Nephron progenitor cell (in vitro differentiated cells): ENCODE results near the gene DNAH8.

Source experiments
- DNase-seq: peaks from one replicate; pipeline ENCODE4 v3.0.0; 2021
- H3K27ac Mint-ChIP-seq: 2 replicates; pipeline ENCODE4 v1.8.0; 2021; ENCODE audit warnings: mild to moderate bottlenecking, moderate library complexity, mixed read lengths
- H3K27me3 Mint-ChIP-seq: 2 replicates; pipeline ENCODE4 v1.8.0; 2021; ENCODE audit warnings: mild to moderate bottlenecking, low read depth, mixed read lengths; ENCODE audit not compliant: poor library complexity
- H3K36me3 Mint-ChIP-seq: 2 replicates; pipeline ENCODE4 v1.8.0; 2021; ENCODE audit warnings: low read depth, mixed read lengths
- H3K4me1 Mint-ChIP-seq: 2 replicates; pipeline ENCODE4 v1.8.0; 2021; ENCODE audit warnings: mixed read lengths
- H3K4me3 Mint-ChIP-seq: 2 replicates; pipeline ENCODE4 v1.8.0; 2021; ENCODE audit warnings: mild to moderate bottlenecking, moderate library complexity, mixed read lengths
- H3K9me3 Mint-ChIP-seq: 2 replicates; pipeline ENCODE4 v1.8.0; 2021; ENCODE audit warnings: mild to moderate bottlenecking, moderate library complexity, mixed read lengths
- TF ChIP-seq, protein P1 (sequence below): fragments of 200-600 bp; sonication (generic); IDR thresholded peaks from 2 replicates; pipeline ENCODE4 v1.5.0; 2021; ENCODE audit warnings: antibody characterized with exemption

DNAH8 gene

DNA sequence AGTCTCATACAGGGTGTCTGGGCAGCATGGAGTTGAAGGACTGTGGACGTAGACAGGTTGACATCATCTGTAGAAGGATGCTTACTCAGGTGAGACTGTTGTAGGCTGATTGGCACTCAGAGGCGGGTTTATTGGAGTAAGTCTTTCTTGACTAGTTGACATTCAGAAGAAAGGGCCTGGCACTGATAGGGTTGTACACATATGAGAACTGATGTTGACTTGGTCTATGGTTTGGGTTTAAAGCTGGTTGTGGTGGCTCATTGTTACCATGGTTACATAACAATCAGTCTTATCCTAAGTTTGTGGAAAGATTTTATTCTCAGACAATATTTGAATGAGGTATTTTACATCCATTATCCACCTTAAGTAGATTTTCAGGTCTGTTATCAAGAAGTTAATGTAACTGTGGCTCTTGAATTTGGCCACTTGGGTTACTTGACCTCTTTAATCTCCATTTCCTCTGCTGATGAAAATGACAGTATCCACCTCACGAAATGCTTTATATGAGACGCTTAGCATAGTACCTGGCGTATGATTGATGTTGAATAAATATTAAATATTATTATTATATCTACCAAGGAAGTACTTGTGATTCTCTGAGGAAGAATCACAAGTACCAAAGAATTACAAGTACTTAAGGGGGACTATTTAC is 109.3 kb downstream of the DNAH8 start:
- Mint-ChIP-seq H3K27me3 (no peaks in the 10 kb centered on the region), H3K27ac (no peak overlapping the region), H3K4me3 (no peak overlapping the region), H3K9me3 (no peaks in the 10 kb centered on the region), H3K4me1 (no peaks in the 10 kb centered on the region), H3K36me3 (no peaks in the 10 kb centered on the region)
- TF ChIP-seq, protein P1, sequence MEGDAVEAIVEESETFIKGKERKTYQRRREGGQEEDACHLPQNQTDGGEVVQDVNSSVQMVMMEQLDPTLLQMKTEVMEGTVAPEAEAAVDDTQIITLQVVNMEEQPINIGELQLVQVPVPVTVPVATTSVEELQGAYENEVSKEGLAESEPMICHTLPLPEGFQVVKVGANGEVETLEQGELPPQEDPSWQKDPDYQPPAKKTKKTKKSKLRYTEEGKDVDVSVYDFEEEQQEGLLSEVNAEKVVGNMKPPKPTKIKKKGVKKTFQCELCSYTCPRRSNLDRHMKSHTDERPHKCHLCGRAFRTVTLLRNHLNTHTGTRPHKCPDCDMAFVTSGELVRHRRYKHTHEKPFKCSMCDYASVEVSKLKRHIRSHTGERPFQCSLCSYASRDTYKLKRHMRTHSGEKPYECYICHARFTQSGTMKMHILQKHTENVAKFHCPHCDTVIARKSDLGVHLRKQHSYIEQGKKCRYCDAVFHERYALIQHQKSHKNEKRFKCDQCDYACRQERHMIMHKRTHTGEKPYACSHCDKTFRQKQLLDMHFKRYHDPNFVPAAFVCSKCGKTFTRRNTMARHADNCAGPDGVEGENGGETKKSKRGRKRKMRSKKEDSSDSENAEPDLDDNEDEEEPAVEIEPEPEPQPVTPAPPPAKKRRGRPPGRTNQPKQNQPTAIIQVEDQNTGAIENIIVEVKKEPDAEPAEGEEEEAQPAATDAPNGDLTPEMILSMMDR, result no peak
- no peak for DNase-seq

DNA sequence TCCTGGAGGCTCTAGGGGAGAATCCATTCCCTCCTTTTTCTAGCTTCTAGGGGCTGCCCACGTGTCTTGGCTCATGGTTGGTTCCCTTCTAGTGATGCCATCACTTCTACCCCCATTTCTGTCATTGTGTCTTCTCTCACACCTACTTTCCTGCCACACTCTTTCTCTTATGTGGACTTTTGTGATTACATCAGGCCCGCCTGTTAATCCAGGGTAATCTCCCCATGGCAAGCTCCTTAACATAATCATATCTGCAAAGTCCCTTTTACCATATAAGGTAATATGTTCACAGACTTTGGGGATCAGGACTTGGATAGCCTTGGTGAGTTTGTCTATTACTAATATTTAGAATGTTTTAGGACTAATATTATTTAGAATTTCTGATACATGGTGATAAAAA is 111.9 kb downstream of the DNAH8 start:
- no peaks in the 10 kb centered on the region for H3K27me3 Mint-ChIP-seq
- no peaks in the 10 kb centered on the region for H3K36me3 Mint-ChIP-seq
- TF ChIP-seq, protein P1, result no peak
- DNase-seq, result no peak
- H3K9me3 Mint-ChIP-seq, result peaks cover 7% of the 10 kb centered on the region
- H3K4me1 Mint-ChIP-seq, result no peaks in the 10 kb centered on the region
- H3K27ac Mint-ChIP-seq, result no peak overlapping the region
- no peak overlapping the region for H3K4me3 Mint-ChIP-seq

GRCh38 chr6:38831865-38832264 is 116.8 kb downstream of the DNAH8 start:
- no peak for DNase-seq
- Mint-ChIP-seq H3K4me3 (no peak overlapping the region), H3K36me3 (no peaks in the 10 kb centered on the region), H3K27ac (no peak overlapping the region), H3K9me3 (peaks cover 7% of the 10 kb centered on the region), H3K4me1 (no peaks in the 10 kb centered on the region), H3K27me3 (no peaks in the 10 kb centered on the region)
- TF ChIP-seq, protein P1, result no peak

DNA sequence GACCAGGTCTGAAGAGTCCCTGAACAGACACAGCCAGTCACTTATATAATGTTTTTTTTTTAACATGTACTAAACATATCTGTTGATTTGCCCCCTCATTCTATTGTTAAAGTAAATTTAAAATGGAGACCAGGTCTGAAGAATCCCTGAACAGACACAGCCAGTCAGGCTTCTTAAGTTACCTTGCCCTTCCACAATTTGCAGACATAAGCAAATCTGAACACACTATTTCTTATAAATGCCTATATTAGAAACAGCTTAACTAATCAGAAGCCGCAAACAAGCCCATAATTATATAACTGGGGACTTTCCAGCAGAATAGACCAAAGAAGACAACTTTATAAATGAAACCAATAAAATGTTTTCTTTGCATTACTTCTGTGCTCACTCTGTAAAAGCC is 118.2 kb downstream of the DNAH8 start:
- Mint-ChIP-seq H3K4me1 (no peaks in the 10 kb centered on the region), H3K27ac (no peak overlapping the region)

GRCh38 chr6:38836585-38836984 is 121.5 kb downstream of the DNAH8 start:
- H3K9me3 Mint-ChIP-seq, result no peaks in the 10 kb centered on the region
- no peaks in the 10 kb centered on the region for H3K27me3 Mint-ChIP-seq
- no peak for DNase-seq
- TF ChIP-seq, protein P1, result no peak
- no peaks in the 10 kb centered on the region for H3K36me3 Mint-ChIP-seq
- no peak overlapping the region for H3K4me3 Mint-ChIP-seq
- H3K4me1 Mint-ChIP-seq, result no peaks in the 10 kb centered on the region
- no peak overlapping the region for H3K27ac Mint-ChIP-seq

More for the DNA sequence above, 118.2 kb downstream of the DNAH8 start:
- no peak overlapping the region for H3K4me3 Mint-ChIP-seq
- H3K36me3 Mint-ChIP-seq, result no peaks in the 10 kb centered on the region
- H3K27me3 Mint-ChIP-seq, result no peaks in the 10 kb centered on the region
- no peak for DNase-seq
- TF ChIP-seq, protein P1, result no peak
- H3K9me3 Mint-ChIP-seq, result peaks cover 7% of the 10 kb centered on the region

DNA sequence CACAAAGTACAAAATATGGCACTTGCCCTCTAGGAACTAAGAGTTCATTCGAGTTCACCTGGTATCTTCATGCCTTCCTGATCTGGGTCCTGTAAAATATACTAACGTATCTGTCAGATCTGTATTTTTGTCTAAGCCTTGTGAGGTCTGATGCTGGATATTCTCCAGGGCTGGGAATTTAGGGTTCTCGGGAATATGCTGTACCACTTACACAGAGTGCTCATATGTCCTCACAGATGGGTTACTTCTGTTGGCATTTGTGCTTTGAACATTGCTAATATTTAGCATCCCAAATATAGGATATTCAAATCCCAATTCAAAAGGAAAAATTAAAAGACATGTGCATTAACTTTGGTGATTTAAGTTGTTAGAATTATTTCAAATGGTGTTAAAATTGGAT is 122.0 kb downstream of the DNAH8 start:
- Mint-ChIP-seq H3K27me3 (no peaks in the 10 kb centered on the region), H3K27ac (no peak overlapping the region), H3K4me1 (no peaks in the 10 kb centered on the region), H3K36me3 (no peaks in the 10 kb centered on the region), H3K4me3 (no peak overlapping the region), H3K9me3 (no peaks in the 10 kb centered on the region)
- TF ChIP-seq, protein P1, result no peak
- no peak for DNase-seq
